Liver (tissue), 9 donors: ENCODE results near the gene FAM219A. TPM values are rescaled to one million over a fixed set of nuclear protein-coding genes. Genes with fewer than 3 reads are reported as not detected.

Source experiments
- DNase-seq: peaks from one replicate; pipeline ENCODE4 v3.0.0-alpha.2; 2017; ENCODE audit warnings: low spot score
- H3K27ac ChIP-seq, 2 donors: one replicate each; pipeline ENCODE4 v1.7.0; 2013; ENCODE audit warnings: inconsistent platforms in 2 of 2, low read length in 2 of 2, control low read depth in 1 of 2, low read depth in 1 of 2, mild to moderate bottlenecking in 1 of 2
- H3K27me3 ChIP-seq, 4 donors: one replicate each; pipeline versions ENCODE4 v1.6.1 to v1.7.0; 2013; ENCODE audit warnings: low read length in 3 of 4, inconsistent platforms in 1 of 4, mild to moderate bottlenecking in 1 of 4, moderate library complexity in 1 of 4; ENCODE audit not compliant: control insufficient read depth in 4 of 4, insufficient read depth in 4 of 4
- H3K36me3 ChIP-seq, 4 donors: one replicate each; pipeline versions ENCODE4 v1.6.1 to v1.7.0; 2013; ENCODE audit warnings: low read length in 3 of 4, mild to moderate bottlenecking in 3 of 4, low read depth in 1 of 4, moderate library complexity in 1 of 4; ENCODE audit not compliant: control insufficient read depth in 4 of 4, insufficient read depth in 3 of 4
- H3K4me1 ChIP-seq, 4 donors: one replicate each; pipeline versions ENCODE4 v1.6.1 to v1.7.0; 2013; ENCODE audit warnings: low read length in 3 of 4, mild to moderate bottlenecking in 3 of 4, moderate library complexity in 1 of 4; ENCODE audit not compliant: control insufficient read depth in 4 of 4, insufficient read depth in 4 of 4
- H3K4me3 ChIP-seq, 3 donors: one replicate each; pipeline versions ENCODE4 v1.6.1 to v1.7.0; 2013; ENCODE audit warnings: low read length in 3 of 3, control low read depth in 1 of 3, low read depth in 1 of 3, mild to moderate bottlenecking in 1 of 3
- H3K9ac ChIP-seq, 2 donors: one replicate each; pipeline ENCODE4 v1.7.0; 2013; ENCODE audit warnings: low read length in 2 of 2, mild to moderate bottlenecking in 2 of 2, moderate library complexity in 2 of 2, control low read depth in 1 of 2, low read depth in 1 of 2
- H3K9me3 ChIP-seq, 4 donors: one replicate each; pipeline versions ENCODE4 v1.6.1 to v1.7.0; 2013; ENCODE audit warnings: low read length in 3 of 4; ENCODE audit not compliant: control insufficient read depth in 4 of 4
- CTCF ChIP-seq: fragments of 150-350 bp; IDR thresholded peaks from 2 replicates; pipeline ENCODE4 v1.5.1; 2017; ENCODE audit warnings: improper control_type of control experiment, low read depth, low read length; ENCODE audit not compliant: missing input control
- EGR1 ChIP-seq, 2 donors: IDR thresholded peaks; 2 replicates each; pipeline ENCODE4 v1.6.1; 2016 to 2018; ENCODE audit warnings: antibody characterized with exemption in 2 of 2, low read depth in 2 of 2
- HNF4G ChIP-seq: IDR thresholded peaks from 2 replicates; pipeline ENCODE4 v1.6.1; 2016; ENCODE audit warnings: antibody characterized with exemption
- JUND ChIP-seq, 2 donors: IDR thresholded peaks; 2 replicates each; pipeline ENCODE4 v1.6.1; 2016; ENCODE audit warnings: antibody characterized with exemption in 2 of 2
- RAD21 ChIP-seq, 2 donors: IDR thresholded peaks; 2 replicates each; pipeline ENCODE4 v1.6.1; 2016; ENCODE audit warnings: antibody characterized with exemption in 2 of 2, mild to moderate bottlenecking in 2 of 2
- RXRA ChIP-seq, 2 donors: IDR thresholded peaks; 2 replicates each; pipeline ENCODE4 v1.6.1; 2017 to 2018; ENCODE audit warnings: antibody characterized with exemption in 2 of 2, mild to moderate bottlenecking in 1 of 2
- SP1 ChIP-seq: IDR thresholded peaks from 2 replicates; pipeline ENCODE4 v1.6.1; 2018; ENCODE audit warnings: antibody characterized with exemption, mild to moderate bottlenecking
- TAF1 ChIP-seq: conservative IDR thresholded peaks from 2 replicates; pipeline ENCODE4 v1.6.1; 2016; ENCODE audit warnings: antibody characterized with exemption, mild to moderate bottlenecking
- YY1 ChIP-seq: IDR thresholded peaks from 2 replicates; pipeline ENCODE4 v1.6.1; 2016; ENCODE audit warnings: antibody characterized with exemption, mild to moderate bottlenecking
- WGBS: extraction: QIAGEN DNeasy Blood & Tissue Kit; methylation state at CpG from one replicate; pipeline ENCODE4 v1.1.7; 2013; 5-methylcytosine and 5-hydroxymethylcytosine counted together
- polyA plus RNA-seq, 2 donors: library from polyadenylated mRNA; stranded (reverse) in 1 of 2; unstranded in 1 of 2; fragments of 200-250 nt in 1 of 2; fragments of >200 nt in 1 of 2; fragmentation: Nextera tagmentation in 1 of 2; extraction: Ambion mirVana in 1 of 2; gene quantifications; one replicate each; pipeline versions ENCODE4 v1.2.1 to v1.2.3, GENCODE V29; 2013 to 2015
- total RNA-seq, 2 donors: library from RNA; depleted of rRNA; stranded (reverse); fragments of >200 nt; gene quantifications; one replicate each; pipeline ENCODE4 v1.2.3, GENCODE V29; 2014
- TF ChIP-seq, protein P1 (sequence below): IDR thresholded peaks from 2 replicates; pipeline ENCODE4 v1.6.1; 2016; ENCODE audit warnings: antibody characterized with exemption
- TF ChIP-seq, protein P2 (sequence below): IDR thresholded peaks from 2 replicates; pipeline ENCODE4 v1.6.1; 2016; ENCODE audit warnings: antibody characterized with exemption, mild to moderate bottlenecking
- TF ChIP-seq, protein P3 (sequence below): IDR thresholded peaks from 2 replicates; pipeline ENCODE4 v1.6.1; 2016; ENCODE audit warnings: antibody characterized with exemption
- donor health status: healthy.
- donor health status: healthy.
- donor health status: healthy.
- donor health status: healthy.
- donor health status: healthy.

FAM219A gene
- total and polyA plus RNA-seq, 4 donors: 1.6 to 3.6 (median 2.4) TPM

DNA sequence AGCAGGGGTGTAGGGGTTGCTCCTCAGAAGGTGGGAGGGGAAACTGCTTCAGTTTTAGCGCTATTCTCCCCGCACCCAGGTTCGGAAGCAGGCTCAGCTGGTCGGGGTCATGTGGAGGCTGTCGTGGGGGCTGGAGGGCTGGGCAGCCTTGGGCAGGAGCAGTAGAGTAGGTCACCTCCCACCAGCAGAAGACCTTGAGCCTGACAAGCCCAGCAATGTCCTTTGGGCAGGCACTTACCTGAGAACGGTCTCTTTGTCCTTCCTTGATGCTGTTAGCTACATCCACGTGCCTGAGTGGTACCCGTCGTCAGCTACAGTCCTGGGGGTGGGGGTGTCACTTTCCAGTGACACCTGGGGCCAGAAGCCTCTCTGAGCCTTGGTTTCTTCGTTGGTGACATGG lies 44.1 kb upstream of the FAM219A start:
- Histone ChIP-seq H3K4me1 (peaks cover 0 to 9% (median 4%) of the 10 kb centered on the region in 4 donors), H3K27me3 (no peaks in the 10 kb centered on the region), H3K9me3 (no peaks in the 10 kb centered on the region), H3K4me3 (no peak overlapping the region), H3K27ac (no peak overlapping the region), H3K9ac (no peak overlapping the region), H3K36me3 (no peaks in the 10 kb centered on the region)
- no peak for DNase-seq
- TF ChIP-seq, protein P1, sequence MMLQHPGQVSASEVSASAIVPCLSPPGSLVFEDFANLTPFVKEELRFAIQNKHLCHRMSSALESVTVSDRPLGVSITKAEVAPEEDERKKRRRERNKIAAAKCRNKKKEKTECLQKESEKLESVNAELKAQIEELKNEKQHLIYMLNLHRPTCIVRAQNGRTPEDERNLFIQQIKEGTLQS: no peak
- TF ChIP-seq HNF4G (no peak), TAF1 (no peak), RXRA (IDR thresholded peaks at IDR 0.05) (no peak), CTCF (no peak), JUND (IDR thresholded peaks at IDR 0.05) (no peak), YY1 (no peak), SP1 (no peak), EGR1 (IDR thresholded peaks at IDR 0.05; ENCODE audit: low read depth in 2 of 2) (no peak)
- TF ChIP-seq, protein P2, sequence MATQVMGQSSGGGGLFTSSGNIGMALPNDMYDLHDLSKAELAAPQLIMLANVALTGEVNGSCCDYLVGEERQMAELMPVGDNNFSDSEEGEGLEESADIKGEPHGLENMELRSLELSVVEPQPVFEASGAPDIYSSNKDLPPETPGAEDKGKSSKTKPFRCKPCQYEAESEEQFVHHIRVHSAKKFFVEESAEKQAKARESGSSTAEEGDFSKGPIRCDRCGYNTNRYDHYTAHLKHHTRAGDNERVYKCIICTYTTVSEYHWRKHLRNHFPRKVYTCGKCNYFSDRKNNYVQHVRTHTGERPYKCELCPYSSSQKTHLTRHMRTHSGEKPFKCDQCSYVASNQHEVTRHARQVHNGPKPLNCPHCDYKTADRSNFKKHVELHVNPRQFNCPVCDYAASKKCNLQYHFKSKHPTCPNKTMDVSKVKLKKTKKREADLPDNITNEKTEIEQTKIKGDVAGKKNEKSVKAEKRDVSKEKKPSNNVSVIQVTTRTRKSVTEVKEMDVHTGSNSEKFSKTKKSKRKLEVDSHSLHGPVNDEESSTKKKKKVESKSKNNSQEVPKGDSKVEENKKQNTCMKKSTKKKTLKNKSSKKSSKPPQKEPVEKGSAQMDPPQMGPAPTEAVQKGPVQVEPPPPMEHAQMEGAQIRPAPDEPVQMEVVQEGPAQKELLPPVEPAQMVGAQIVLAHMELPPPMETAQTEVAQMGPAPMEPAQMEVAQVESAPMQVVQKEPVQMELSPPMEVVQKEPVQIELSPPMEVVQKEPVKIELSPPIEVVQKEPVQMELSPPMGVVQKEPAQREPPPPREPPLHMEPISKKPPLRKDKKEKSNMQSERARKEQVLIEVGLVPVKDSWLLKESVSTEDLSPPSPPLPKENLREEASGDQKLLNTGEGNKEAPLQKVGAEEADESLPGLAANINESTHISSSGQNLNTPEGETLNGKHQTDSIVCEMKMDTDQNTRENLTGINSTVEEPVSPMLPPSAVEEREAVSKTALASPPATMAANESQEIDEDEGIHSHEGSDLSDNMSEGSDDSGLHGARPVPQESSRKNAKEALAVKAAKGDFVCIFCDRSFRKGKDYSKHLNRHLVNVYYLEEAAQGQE: no peak
- TF ChIP-seq, protein P3, sequence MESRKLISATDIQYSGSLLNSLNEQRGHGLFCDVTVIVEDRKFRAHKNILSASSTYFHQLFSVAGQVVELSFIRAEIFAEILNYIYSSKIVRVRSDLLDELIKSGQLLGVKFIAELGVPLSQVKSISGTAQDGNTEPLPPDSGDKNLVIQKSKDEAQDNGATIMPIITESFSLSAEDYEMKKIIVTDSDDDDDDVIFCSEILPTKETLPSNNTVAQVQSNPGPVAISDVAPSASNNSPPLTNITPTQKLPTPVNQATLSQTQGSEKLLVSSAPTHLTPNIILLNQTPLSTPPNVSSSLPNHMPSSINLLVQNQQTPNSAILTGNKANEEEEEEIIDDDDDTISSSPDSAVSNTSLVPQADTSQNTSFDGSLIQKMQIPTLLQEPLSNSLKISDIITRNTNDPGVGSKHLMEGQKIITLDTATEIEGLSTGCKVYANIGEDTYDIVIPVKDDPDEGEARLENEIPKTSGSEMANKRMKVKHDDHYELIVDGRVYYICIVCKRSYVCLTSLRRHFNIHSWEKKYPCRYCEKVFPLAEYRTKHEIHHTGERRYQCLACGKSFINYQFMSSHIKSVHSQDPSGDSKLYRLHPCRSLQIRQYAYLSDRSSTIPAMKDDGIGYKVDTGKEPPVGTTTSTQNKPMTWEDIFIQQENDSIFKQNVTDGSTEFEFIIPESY: no peak
- WGBS: 78% methylated on average over 10 of the region's 10 CpGs

DNA sequence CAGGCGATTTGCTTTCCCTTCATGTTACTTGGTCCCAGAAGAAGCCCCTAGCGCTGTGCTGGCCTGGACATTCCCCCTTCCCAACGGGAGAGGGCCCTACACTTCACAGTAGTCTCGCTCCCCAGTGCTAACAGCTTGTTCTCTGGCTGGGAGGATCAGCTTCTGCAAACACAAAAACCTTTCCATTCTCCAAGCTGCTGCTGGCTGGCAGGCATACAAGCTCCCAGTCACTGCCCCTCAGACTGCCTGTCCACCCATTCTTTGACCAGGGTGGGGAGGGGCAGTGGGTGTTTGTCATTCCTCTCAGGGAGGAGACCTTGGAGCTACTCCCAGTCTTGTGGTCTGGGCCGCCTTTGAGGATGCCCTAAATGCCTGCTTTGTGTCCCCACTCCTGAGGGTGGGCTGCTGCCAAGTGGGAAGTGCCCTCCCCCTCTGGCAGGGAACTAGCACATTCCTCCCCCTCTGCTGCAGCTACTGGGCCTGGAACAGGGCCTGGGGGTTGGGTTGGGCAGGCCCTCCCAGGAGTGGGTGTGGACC lies 43.6 kb upstream of the FAM219A start:
- H3K27ac ChIP-seq: no peak overlapping the region
- TF ChIP-seq SP1 (peak; percentile 35), RAD21 (IDR thresholded peaks at IDR 0.05) (peak in 1 of 2 donors; percentile 59), RXRA (IDR thresholded peaks at IDR 0.05) (no peak)

More for the DNA sequence above, 43.6 kb upstream of the FAM219A start:
- WGBS: 58% methylated on average over 5 of the region's 5 CpGs
- Histone ChIP-seq H3K4me3 (no peak overlapping the region), H3K36me3 (no peaks in the 10 kb centered on the region), H3K4me1 (peaks cover 0 to 9% (median 4%) of the 10 kb centered on the region in 4 donors), H3K9ac (no peak overlapping the region), H3K27me3 (no peaks in the 10 kb centered on the region), H3K9me3 (no peaks in the 10 kb centered on the region)
- no peak for DNase-seq
